HG03521 (cell line): ENCODE data around the gene NCOA6.
"Not testable (repeated sequence)": the region's sequence is repeated elsewhere in the genome, so short reads cannot be mapped to it uniquely, and the experiment has no call there.

Source experiments
- ATAC-seq: cut with Tn5 transposase; IDR thresholded peaks from one replicate; pipeline ENCODE4 v1.9.1; 2021; ENCODE audit warnings: mild to moderate bottlenecking, moderate library complexity; ENCODE audit not compliant: unreplicated experiment

The NCOA6 gene

DNA sequence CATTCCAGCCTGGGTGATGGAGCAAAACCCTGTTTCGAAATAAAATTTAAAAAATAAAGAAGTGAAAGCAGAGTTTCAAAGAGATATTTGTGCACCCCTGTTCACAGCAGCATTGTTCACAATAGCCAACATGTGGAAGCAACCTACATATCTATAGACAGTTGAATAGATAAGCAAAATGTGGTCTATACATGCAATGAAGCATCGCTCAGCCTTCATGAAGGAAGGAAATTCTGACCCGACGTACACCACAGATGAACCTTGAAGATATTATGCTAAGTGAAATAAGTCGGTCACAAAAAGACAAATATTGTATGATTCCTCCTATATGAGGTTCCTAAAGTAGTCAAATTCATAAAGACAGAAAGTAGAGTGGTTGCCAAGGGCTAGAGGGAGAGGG is 6.5 kb upstream of the NCOA6 start:
- ATAC-seq = no peak

DNA sequence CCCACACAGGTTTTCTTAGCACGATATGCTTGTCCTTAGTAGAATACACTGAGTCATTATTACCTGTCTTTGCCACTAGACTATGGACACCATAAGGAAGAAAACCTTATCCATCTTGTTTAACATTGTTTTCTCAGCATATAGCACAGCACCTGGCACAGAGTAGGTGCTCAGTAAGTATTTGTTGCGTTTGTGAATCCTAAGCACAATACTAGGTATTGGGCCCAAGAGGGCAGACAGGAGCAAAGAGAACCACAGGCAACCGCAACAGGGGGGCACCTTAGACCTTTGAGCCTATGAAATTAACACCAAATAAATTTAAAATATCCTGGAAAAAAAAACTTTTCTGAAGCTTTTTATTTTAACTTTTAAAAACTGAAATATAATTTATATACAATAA is 3.7 kb upstream of the NCOA6 start:
- no peak for ATAC-seq

DNA sequence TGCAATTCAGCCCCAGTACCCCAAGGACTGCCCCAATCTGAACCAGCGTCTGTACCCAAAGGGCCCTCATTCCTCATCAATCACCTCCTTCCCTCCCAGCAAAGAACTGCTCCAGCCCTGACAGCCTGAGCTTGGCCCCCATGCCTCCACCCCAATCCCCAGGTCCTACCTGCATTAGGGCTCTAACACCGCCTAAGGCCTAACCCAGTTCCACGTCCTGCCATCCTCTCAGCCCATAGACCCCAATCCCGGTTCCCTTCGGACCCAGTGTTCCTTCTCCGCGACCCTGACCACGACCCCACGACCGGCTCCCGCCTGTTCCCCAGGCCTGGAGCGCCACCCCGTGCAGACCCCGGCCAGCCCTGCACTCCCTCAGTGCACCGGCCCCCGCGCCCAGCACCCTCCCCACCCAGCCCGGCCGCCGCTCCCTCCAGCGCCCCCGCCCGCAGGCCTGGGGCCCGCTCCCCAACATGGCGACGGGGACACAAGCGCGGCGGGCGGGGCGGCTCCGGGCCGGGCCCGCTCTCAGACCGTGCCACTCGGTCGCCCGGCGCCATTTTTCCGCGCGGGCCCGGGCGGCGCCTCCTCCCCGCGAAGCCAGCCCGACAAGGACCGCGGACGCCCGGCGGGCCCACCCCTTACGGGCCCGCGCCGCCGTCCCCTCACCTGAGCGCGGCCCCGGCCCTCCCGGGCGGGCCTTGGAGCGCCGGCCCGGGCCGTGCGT is 483 bp downstream of the NCOA6 start:
- ATAC-seq = peak; percentile 68

- peak; percentile 25 for ATAC-seq
Observed at GRCh38 chr20:34824452-34824805, 1.0 kb downstream of the NCOA6 start.

- ATAC-seq = no peak
Observed at GRCh38 chr20:34824026-34824425, 1.4 kb downstream of the NCOA6 start.

GRCh38 chr20:34820805-34821578 is 4.5 kb downstream of the NCOA6 start:
- no peak for ATAC-seq

GRCh38 chr20:34817801-34818200 is 7.7 kb downstream of the NCOA6 start:
- no peak for ATAC-seq

- no peak for ATAC-seq
Observed at GRCh38 chr20:34817072-34817471, 8.4 kb downstream of the NCOA6 start.

DNA sequence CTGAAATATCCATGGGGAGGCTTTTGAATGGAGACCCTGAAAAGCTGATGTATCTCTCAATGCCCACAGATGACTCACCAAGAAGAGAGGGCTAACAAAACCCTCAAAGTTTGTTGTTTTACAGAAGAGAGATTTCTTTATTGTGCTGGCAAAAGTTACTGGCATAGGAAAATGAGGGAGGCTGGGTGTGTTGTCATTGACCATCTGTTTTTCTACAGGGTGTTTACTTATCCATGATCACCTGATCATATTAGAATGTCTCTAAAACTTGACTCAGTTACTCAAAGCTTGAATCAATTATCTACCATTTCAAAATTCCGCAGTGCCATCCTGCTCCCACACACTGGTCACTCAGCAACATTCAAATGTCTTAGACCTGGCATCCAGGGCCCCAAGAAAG is 9.8 kb downstream of the NCOA6 start:
- ATAC-seq = no peak

GRCh38 chr20:34808583-34808982 is 16.9 kb downstream of the NCOA6 start:
- no peak for ATAC-seq

DNA sequence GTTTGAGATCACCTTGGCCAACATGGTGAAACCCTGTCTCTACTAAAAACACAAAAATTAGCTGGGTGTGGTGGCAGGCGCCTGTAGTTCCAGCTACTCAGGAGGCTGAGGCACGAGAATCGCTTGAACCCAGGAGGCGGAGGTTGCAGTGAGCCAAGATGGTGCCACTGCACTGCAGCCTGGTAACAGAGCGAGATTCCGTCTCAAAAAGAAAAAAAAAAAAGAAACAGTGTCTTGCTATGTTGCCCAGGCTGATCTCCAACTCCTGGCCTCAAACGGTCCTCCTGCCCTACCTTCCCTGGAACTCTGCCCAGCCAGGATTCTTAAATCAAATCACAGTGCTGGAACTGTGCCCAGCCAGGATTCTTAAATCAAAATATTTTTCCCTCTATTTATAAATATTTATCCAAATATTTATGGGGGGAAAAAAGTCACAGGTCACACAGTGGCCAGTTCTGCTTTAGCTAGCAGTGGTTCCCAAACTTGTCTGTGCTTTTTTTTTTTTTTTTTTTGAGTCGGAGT is 17.4 kb downstream of the NCOA6 start:
- ATAC-seq = not testable (repeated sequence)

- ATAC-seq = no peak
Observed at GRCh38 chr20:34806255-34806654, 19.2 kb downstream of the NCOA6 start.

DNA sequence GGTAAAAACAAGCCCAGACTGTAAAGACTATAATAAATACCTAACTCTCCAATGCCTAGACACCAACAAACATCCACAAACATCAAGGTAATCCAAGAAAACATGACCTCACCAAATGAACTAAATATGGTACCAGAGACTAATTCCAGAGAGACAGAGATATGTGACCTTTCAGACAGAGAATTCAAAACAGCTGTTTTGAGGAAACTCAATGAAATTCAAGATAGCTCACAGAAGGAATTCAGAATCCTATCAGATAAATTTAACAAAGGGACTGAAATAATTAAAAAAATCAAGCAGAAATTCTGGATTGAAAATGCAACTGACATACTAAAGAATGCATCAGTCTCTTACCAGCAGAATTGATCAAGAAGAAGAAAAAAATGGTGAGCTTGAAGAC is 26.6 kb downstream of the NCOA6 start:
- no peak for ATAC-seq

GRCh38 chr20:34798328-34798727 is 27.1 kb downstream of the NCOA6 start:
- no peak for ATAC-seq

DNA sequence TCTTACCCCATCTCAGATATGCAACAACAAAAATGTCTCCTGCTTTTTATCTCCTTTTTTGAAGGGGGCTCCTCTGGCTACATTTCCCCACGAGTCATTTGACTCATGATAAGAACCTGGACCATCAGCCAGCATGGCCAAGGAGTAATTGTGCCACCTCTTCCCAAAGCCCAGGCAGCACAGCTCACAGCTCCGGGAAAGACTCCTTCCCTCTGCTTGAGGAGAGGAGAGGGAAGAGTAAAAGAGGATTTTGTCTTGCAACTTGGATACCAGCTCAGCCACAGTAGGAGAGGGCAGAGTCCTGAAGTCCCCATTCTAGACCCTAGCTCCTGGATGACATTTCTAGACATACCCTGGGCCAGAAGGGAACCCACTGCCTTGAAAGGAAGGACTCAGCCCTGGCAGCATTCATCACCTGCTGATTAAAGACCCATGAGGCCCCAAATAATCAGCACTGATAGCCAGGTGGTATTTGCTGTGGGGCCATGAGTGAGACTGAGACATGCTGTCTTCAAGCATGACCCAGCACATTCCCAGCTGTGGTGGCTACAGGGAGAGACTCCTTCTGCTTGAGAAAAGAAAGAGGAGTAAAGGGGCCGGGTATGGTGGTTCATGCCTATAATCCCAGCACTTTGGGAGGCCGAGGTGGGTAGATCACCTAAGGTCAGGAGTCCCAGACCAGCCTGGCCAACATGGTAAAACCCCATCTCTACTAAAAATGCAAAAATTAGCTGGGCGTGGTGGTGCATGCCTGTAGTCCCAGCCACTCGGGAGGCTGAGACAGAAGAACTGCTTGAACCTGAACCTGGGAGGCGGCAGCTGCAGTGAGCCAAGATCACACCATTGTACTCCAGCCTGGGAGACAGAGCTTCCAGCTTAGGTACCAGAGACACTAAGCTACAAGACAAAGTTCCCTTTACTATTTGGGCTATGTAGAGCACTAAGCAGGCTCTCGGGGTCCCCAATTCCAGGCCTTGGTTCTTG is 28.1 kb downstream of the NCOA6 start:
- ATAC-seq = no peak

- no peak for ATAC-seq
Observed at GRCh38 chr20:34794006-34794585, 31.4 kb downstream of the NCOA6 start.

DNA sequence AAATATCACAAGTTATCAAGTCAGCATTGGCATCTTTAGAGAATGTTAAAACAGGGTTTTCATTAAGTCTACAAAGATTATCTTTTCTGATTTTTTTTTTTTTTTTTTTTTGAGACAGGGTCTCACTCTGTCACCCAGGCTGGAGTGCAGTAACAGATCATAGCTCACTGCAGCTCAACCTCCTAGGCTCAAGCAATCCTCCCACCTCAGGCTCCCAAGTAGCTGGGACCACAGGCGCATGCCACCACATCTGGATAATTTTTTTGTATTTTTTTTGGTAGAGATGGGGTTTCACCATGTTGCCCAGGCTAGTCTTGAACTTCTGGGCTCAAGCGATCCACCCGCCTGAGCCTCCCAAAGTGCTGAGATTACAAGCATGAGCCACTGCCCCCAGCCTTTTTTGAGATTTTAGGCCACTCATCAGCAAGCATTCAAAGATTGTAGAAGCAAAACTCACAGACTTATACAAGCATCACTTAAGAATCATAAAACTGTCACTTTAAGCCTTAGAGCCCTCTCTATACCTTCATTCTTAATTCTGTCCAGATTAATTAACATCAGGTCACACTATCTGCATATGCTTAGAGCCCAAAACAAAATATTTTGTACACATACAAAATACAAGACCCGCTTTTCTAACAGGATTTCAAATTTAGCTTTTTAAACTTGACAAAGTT is 32.6 kb downstream of the NCOA6 start:
- ATAC-seq = no peak

DNA sequence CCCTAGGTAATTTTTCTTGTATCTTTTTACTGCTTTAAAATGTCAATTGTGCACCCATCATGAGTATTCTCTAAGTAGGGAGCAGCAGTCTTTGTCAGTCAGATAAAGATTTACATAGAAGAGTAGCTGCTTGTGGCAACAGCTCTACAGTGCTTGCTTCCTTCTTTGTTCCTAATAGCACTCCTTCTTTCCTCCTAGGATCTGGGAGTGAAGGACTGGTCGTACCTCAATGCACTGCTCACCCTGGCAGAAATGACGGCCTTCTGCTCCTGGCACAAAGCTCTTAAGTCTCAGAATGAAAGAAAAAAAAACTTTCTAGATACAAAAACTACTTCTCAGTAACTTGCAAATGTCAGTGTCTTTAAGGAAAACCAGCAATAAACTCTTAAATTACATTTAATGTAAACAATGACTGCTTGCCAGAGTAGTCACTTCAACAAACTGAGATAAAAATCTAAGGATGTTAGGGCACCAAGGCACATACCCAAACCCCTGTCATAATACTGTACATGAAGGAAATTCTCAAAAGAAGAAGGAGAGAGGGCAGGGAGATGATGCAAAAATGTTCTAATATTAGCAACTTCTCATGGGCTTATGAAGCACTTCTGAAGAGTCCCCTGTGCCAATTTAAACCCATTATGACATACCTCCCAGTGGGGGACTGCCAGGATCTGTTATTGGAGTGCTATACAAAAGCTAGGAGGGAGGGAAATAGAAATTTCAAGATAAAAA is 34.0 kb downstream of the NCOA6 start:
- ATAC-seq = no peak

- no peak for ATAC-seq
Observed at GRCh38 chr20:34781220-34781619, 44.2 kb downstream of the NCOA6 start.

GRCh38 chr20:34780291-34780690 is 45.2 kb downstream of the NCOA6 start:
- not testable (repeated sequence) for ATAC-seq
